IPS DF 19.7 (cell line): ENCODE measurements around the gene GPR37.

ENCODE experiments used
- DNase-seq: peaks from one replicate; pipeline ENCODE4 v3.0.0-alpha.2; 2013; ENCODE audit warnings: low read depth, low spot score

Gene GPR37

GRCh38 chr7:124780056-124780455 lies 14.5 kb upstream of the GPR37 start:
- no peak for DNase-seq

DNA sequence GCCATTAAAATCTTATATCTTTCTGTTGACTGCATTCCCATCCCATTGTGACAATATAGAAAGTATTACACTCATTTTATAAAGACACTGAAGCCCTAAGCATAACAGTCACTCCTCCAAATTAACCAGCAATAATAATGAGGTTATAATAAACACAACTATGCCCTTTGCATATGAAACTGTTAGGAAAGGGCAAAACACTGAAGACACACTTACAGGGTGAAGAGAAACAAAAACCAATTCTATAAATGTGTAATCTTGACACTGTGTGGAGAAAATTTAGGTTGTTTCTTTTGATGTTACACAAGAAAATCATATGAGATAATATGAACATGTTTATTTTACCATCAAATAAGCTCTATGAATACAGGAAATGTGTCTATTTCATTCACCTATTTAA lies 14.0 kb upstream of the GPR37 start:
- no peak for DNase-seq

- no peak for DNase-seq
These were observed 13.6 kb upstream of the GPR37 start for GRCh38 chr7:124779194-124779593.

GRCh38 chr7:124777268-124777667 lies 11.7 kb upstream of the GPR37 start:
- no peak for DNase-seq

GRCh38 chr7:124776153-124776552 lies 10.6 kb upstream of the GPR37 start:
- DNase-seq, result no peak

- DNase-seq, result no peak
These were observed 9.8 kb upstream of the GPR37 start for GRCh38 chr7:124775422-124775821.

DNA sequence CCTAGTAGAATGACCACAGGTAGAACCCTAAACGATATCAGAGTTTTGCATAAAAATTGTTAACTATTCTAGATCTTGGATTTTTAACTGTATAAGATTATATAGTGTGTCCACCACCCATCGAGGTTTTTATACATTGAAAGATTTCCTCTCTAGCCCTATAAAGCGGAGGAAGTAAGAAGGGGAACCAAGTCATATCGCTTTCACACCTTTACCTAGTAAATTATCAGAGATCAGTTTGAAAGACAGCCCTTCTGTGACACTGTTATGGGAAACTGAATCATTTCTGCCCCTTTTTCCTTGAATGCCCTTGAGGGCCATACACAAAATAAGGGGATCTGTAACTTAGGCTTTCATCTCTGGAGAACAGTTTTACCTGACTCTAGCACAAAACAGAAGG lies 8.3 kb upstream of the GPR37 start:
- DNase-seq, result no peak

DNA sequence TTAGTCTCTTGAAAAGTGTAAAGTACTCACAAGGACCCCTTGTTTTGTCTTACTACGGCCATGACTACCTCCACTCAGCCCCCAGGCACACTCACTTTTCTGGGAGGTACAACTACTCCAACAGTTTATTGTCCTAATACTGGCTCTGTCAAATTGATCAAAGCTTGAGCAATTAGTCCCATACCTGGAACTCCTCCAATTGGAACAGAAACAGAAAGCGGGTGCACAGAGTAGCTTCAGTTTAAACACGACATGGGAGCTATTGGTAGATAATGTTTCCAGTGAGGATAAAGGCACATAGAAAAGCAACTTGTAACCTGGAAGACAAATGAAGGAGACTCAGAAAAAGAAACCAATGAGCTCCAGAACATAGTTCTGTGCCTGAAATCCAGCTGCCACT lies 7.7 kb upstream of the GPR37 start:
- no peak for DNase-seq

GRCh38 chr7:124769136-124769535 lies 3.5 kb upstream of the GPR37 start:
- DNase-seq, result no peak

DNA sequence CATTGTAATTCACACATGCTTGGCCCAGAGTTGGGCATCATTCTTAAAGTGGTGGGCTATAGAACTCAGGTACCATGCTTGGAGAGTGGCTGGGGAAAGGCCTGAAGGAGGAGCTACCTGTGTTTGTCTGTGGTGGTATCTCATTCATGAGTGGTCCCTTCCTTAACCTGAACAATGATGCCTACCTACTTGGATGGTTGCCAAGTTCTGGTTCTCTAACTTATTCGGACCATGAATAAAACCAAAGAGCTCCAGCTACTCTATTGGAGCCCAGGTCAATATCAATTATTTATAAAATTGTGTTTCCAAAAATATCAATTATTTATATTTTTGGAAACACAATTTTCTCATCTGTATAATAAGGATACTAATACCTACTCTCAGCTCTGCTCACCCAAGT lies 2.9 kb upstream of the GPR37 start:
- no peak for DNase-seq

DNA sequence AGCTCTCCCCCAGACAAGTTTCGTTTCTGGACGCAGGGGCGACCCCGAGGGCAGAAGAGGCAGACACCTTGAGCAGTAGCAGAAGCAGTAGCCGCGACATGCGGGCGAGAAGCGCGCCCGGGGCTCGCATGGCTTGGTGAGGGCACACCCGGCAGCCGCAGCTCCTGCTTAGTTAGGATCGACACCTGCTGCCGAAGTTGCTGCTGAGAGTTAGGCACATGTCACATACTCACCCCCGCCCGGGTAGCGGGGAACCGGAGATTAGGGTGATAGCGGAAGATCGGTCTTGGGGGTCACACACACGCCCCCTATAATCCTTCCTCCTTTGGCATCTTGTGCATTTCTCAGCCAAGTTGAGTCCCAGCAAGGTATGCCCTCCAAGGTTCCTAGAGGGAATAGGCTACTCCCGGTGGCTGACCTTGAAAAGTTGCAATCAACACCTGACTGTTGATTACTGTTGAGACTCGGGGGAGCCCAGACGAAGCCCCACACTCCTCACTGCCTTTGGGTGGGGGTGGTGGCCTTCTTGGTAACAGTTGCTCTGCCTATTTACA lies 668 bp downstream of the GPR37 start:
- no peak for DNase-seq

DNA sequence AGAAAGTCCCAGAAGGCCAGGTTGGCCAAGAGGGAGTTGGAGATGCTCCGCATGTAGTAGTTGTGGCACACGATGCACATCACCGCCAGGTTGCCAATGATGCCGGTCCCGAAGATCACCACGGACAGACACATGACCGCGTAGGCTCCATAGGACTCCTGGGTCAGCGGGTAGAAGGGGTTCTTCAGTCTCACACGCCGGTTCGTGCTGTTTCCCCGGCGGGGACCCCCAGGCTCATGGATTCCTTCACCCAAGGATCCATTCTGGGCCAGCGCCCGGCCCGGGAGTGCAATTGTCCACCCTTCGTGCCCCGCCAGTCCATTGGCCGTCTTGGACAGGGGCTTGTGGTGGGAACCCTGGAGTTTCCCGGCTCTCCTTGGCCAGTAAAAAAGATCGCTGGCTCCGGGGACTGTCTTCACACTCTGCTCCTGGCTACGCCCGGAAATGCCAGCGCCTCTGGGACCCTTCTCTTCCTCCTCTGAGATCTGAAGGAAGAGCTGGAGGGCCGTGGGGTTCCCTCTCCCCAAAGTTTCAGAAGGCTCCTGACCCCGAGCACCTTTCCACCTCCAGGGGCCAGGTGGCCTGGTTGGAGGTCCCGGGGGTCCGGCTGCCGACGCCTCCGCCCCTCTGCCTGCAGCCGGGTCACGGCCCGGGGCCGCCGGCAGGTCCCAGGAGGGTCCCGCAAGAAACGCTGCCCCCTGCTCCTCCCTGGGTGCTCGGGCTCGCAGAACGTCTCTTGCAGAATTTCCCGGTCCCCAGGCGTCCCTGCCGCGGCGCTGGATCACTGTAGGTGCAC lies 1.3 kb downstream of the GPR37 start:
- no peak for DNase-seq

GRCh38 chr7:124762611-124763143 lies 2.9 kb downstream of the GPR37 start:
- no peak for DNase-seq

DNA sequence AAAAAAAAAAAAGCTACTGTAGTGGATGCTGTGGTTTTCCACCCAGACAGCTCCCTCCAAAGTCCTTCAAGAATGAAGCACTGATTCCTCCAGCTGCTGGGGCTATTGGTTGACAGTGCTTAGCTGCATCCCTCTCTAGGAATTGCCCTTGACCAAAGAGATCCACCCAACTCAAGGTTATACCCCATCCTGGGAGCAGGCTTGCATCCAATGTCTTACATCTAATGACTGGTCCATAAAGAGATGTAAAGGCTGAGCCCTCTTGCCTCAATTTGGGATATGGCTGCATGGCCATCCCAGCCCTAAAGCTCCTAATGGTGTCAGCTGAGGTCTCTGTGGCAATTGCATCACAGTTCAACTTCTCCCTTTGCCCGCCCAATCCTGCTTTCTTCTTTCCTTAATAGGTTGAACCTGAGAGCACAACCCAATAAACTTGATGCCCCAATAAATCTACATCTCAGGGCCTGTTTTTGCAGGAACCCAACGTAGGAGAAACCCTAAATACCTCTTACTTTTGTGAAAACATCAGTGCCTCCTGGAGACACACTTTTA lies 4.4 kb downstream of the GPR37 start:
- no peak for DNase-seq

GRCh38 chr7:124758327-124758726 lies 7.3 kb downstream of the GPR37 start:
- no peak for DNase-seq

GRCh38 chr7:124754576-124755268 lies 10.9 kb downstream of the GPR37 start:
- no peak for DNase-seq

DNA sequence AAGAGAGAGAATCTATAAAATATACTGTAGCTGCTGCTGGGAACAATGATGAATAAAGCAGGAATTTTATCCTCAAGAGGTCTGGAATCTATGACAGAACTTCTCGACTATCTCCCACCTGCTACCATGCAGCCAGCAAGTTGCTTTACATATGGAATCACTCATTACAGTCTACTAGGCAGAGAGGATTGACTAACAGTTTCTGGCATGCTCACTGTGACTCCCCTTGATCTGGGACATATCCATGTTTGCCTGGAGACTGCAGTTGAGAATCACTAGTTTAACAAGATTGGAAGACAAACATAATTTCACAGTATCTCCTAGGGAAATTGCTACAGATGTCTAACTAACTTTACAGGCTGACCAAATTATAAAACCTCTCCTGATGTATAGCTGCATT lies 13.3 kb downstream of the GPR37 start:
- no peak for DNase-seq

- DNase-seq, result no peak
These were observed 14.6 kb downstream of the GPR37 start for GRCh38 chr7:124751027-124751426.

- no peak for DNase-seq
These were observed 18.5 kb downstream of the GPR37 start for GRCh38 chr7:124747072-124747471.

- DNase-seq, result no peak
These were observed 27.0 kb downstream of the GPR37 start for GRCh38 chr7:124738639-124739038.

- no peak for DNase-seq
These were observed 27.8 kb downstream of the GPR37 start for GRCh38 chr7:124737760-124738300.

- DNase-seq, result no peak
These were observed 37.0 kb downstream of the GPR37 start for GRCh38 chr7:124728610-124729009.
